ENCODE data around the gene LMOD1.

- no peak for TF ChIP-seq CTCF (IDR thresholded peaks at IDR 0.05)
- no peak for TF ChIP-seq EZH2 (IDR thresholded peaks at IDR 0.05; ENCODE audit: borderline replicate concordance, insufficient read depth, low read depth, low read length, poor library complexity, severe bottlenecking)
Measured at GRCh38 chr1:201955729-201956143, 9.4 kb upstream of the LMOD1 start.

Measured in B cell (primary cell).